H1 (cell line): ENCODE data around the gene EXT2. TPM values are rescaled to one million over a fixed set of nuclear protein-coding genes. Genes with fewer than 3 reads are reported as not detected.

ENCODE experiments used
- CTCF ChIA-PET: fragments of 300-600 bp; sonication (Branson Sonifier 250); formaldehyde crosslinking; loops from one replicate; lab custom pipeline; 2021; ENCODE audit not compliant: partially characterized antibody; lab: Charles Lee
- POLR2A ChIA-PET: fragments of 300-600 bp; sonication (Branson Sonifier 250); formaldehyde crosslinking; loops from one replicate; lab custom pipeline; 2021; ENCODE audit warnings: inconsistent platforms; ENCODE audit not compliant: partially characterized antibody; lab: Charles Lee
- DNase-seq, 2 experiments: peaks; one replicate each; pipeline versions ENCODE4 v3.0.0 to v3.0.0-alpha.2; 2010 to 2022; ENCODE audit warnings: low spot score in 2 of 2, low read depth in 1 of 2, mixed read lengths in 1 of 2
- FAIRE-seq: peaks from 2 replicates; lab custom pipeline; 2011; peaks lifted over from hg19 to GRCh38; lab: Jason Lieb, UNC
- H2AFZ ChIP-seq: 2 replicates; pipeline ENCODE4 v1.8.1; 2012; ENCODE audit warnings: low read length, inconsistent platforms
- H2AK5ac ChIP-seq: 2 replicates; pipeline ENCODE4 v1.6.1; 2013; ENCODE audit warnings: low read depth, low read length
- H2BK120ac ChIP-seq: replicated peaks from 2 replicates; pipeline ENCODE3; 2013; ENCODE audit warnings: low read depth, low read length, inconsistent platforms
- H2BK12ac ChIP-seq: 2 replicates; pipeline ENCODE4 v1.6.1; 2013; ENCODE audit warnings: low read depth, low read length
- H2BK15ac ChIP-seq: 2 replicates; pipeline ENCODE4 v1.6.1; 2013; ENCODE audit warnings: low read length
- H2BK20ac ChIP-seq: 2 replicates; pipeline ENCODE4 v1.6.1; 2013; ENCODE audit warnings: low read length
- H2BK5ac ChIP-seq: 2 replicates; pipeline ENCODE4 v1.6.1; 2013; ENCODE audit warnings: low read depth, low read length
- H3K14ac ChIP-seq: 2 replicates; pipeline ENCODE4 v1.6.1; 2013; ENCODE audit warnings: inconsistent platforms; ENCODE audit not compliant: insufficient read length
- H3K18ac ChIP-seq: 2 replicates; pipeline ENCODE4 v1.6.1; 2013; ENCODE audit warnings: low read length; ENCODE audit errors: extremely low read depth
- H3K23ac ChIP-seq: 2 replicates; pipeline ENCODE4 v1.6.1; 2013; ENCODE audit warnings: inconsistent platforms; ENCODE audit not compliant: insufficient read length
- H3K23me2 ChIP-seq: 2 replicates; pipeline ENCODE4 v1.6.1; 2013; ENCODE audit warnings: low read depth, low read length
- H3K27ac ChIP-seq: 2 replicates; pipeline ENCODE4 v1.6.1; 2011; ENCODE audit warnings: low read depth, low read length, inconsistent platforms
- H3K27me3 ChIP-seq, 4 experiments: replicated peaks in 1 of 4; 1 replicate in 1 of 4; 2 replicates in 3 of 4; pipeline versions ENCODE4 v1.6.1 to v1.8.1; 2011 to 2013; ENCODE audit warnings: low read length in 3 of 4, mild to moderate bottlenecking in 3 of 4, inconsistent platforms in 2 of 4, mixed read lengths in 2 of 4, moderate library complexity in 1 of 4; ENCODE audit not compliant: control insufficient read depth in 3 of 4, insufficient read depth in 3 of 4; ENCODE audit errors: extremely low read depth in 1 of 4
- H3K36me3 ChIP-seq, 4 experiments: 2 replicates each; pipeline versions ENCODE4 v1.6.1 to v1.8.1; 2011 to 2013; ENCODE audit warnings: mild to moderate bottlenecking in 4 of 4, low read length in 3 of 4, moderate library complexity in 2 of 4, control low read depth in 1 of 4, inconsistent platforms in 1 of 4; ENCODE audit not compliant: insufficient read depth in 4 of 4, control insufficient read depth in 2 of 4
- H3K4ac ChIP-seq: replicated peaks from 2 replicates; pipeline ENCODE3; 2013; ENCODE audit warnings: low read length, low read depth, mixed read lengths, inconsistent platforms; ENCODE audit not compliant: insufficient read length
- H3K4me1 ChIP-seq, 4 experiments: replicated peaks in 1 of 4; 1 replicate in 1 of 4; 2 replicates in 3 of 4; pipeline versions ENCODE4 v1.6.1 to v1.8.1; 2011 to 2013; ENCODE audit warnings: low read length in 3 of 4, inconsistent platforms in 2 of 4, mixed read lengths in 1 of 4; ENCODE audit not compliant: insufficient read depth in 4 of 4, control insufficient read depth in 3 of 4
- H3K4me2 ChIP-seq, 2 experiments: 2 replicates each; pipeline versions ENCODE4 v1.6.1 to v1.8.1; 2011 to 2013; ENCODE audit warnings: low read depth in 2 of 2, low read length in 2 of 2, control low read depth in 1 of 2, inconsistent platforms in 1 of 2, mild to moderate bottlenecking in 1 of 2; ENCODE audit not compliant: insufficient read depth in 1 of 2
- H3K4me3 ChIP-seq, 4 experiments: fragments of 200-600, 300-600 bp in 1 of 4; sonication (generic), shearing (Covaris generic), sonication (Bioruptor Twin) in 1 of 4; 2 replicates each; pipeline versions ENCODE4 v1.5.1 to v1.8.1; 2011 to 2016; ENCODE audit warnings: low read length in 4 of 4, low read depth in 3 of 4, control low read depth in 2 of 4, inconsistent platforms in 2 of 4, mild to moderate bottlenecking in 2 of 4, mixed read lengths in 1 of 4, moderate library complexity in 1 of 4; ENCODE audit not compliant: insufficient read depth in 2 of 4; ENCODE audit errors: extremely low read depth in 1 of 4
- H3K56ac ChIP-seq: replicated peaks from 2 replicates; pipeline ENCODE3; 2013; ENCODE audit warnings: low read depth, mild to moderate bottlenecking, mixed read lengths, low read length, inconsistent platforms; ENCODE audit not compliant: insufficient read length
- H3K79me1 ChIP-seq: 2 replicates; pipeline ENCODE4 v1.6.1; 2013; ENCODE audit warnings: low read depth, low read length, control low read depth
- H3K79me2 ChIP-seq, 2 experiments: 2 replicates each; pipeline versions ENCODE4 v1.6.1 to v1.8.1; 2012 to 2013; ENCODE audit warnings: low read length in 2 of 2, mild to moderate bottlenecking in 2 of 2, inconsistent platforms in 1 of 2; ENCODE audit not compliant: insufficient read depth in 2 of 2, control insufficient read depth in 1 of 2
- H3K9ac ChIP-seq, 4 experiments: replicated peaks in 1 of 4; 1 replicate in 1 of 4; 2 replicates in 3 of 4; pipeline versions ENCODE4 v1.6.1 to v1.8.1; 2011 to 2013; ENCODE audit warnings: low read depth in 3 of 4, low read length in 3 of 4, control low read depth in 2 of 4, mild to moderate bottlenecking in 2 of 4, moderate library complexity in 2 of 4, inconsistent platforms in 1 of 4; ENCODE audit errors: extremely low read depth in 1 of 4
- H3K9me3 ChIP-seq, 2 experiments: 2 replicates each; pipeline versions ENCODE4 v1.6.1 to v1.8.1; 2012 to 2013; ENCODE audit warnings: mild to moderate bottlenecking in 2 of 2, moderate library complexity in 2 of 2, control low read depth in 1 of 2, inconsistent platforms in 1 of 2, low read depth in 1 of 2, low read length in 1 of 2, mixed read lengths in 1 of 2; ENCODE audit not compliant: insufficient read depth in 2 of 2
- H4K20me1 ChIP-seq, 2 experiments: replicated peaks in 1 of 2; 2 replicates each; pipeline versions ENCODE3 to v1.8.1; 2011 to 2013; ENCODE audit warnings: inconsistent platforms in 2 of 2, low read length in 2 of 2, mild to moderate bottlenecking in 1 of 2; ENCODE audit not compliant: insufficient read depth in 2 of 2, control insufficient read depth in 1 of 2
- H4K5ac ChIP-seq: 2 replicates; pipeline ENCODE4 v1.6.1; 2013; ENCODE audit warnings: low read length, low read depth, mixed read lengths, inconsistent platforms; ENCODE audit not compliant: insufficient read length
- H4K8ac ChIP-seq: 2 replicates; pipeline ENCODE4 v1.8.0; 2013; ENCODE audit warnings: mild to moderate bottlenecking, moderate library complexity, low read length, inconsistent platforms; ENCODE audit not compliant: insufficient read depth; ENCODE audit errors: extremely low read depth
- H4K91ac ChIP-seq: replicated peaks from 2 replicates; pipeline ENCODE3; 2013; ENCODE audit warnings: low read length, mixed read lengths, inconsistent platforms; ENCODE audit not compliant: insufficient read length
- ASH2L ChIP-seq: fragments of 200-600, 300-600 bp; sonication (generic); IDR thresholded peaks from one replicate; pipeline ENCODE4 v1.7.1; 2017; ENCODE audit warnings: low read length
- BCL11A ChIP-seq, 2 experiments: IDR thresholded peaks; one replicate each; pipeline ENCODE4 v1.6.1; 2011; ENCODE audit warnings: low read depth in 2 of 2, low read length in 2 of 2, mild to moderate bottlenecking in 2 of 2
- CHD2 ChIP-seq: IDR thresholded peaks from 2 replicates; pipeline ENCODE4 v1.6.1; 2012; ENCODE audit warnings: low read length, improper control_type of control experiment
- FOSL1 ChIP-seq: IDR thresholded peaks from 2 replicates; pipeline ENCODE4 v1.6.1; 2011; ENCODE audit warnings: mild to moderate bottlenecking, low read depth, low read length, moderate library complexity; ENCODE audit not compliant: insufficient read depth
- GTF2F1 ChIP-seq: IDR thresholded peaks from 2 replicates; pipeline ENCODE4 v1.6.1; 2012; ENCODE audit warnings: low read depth, low read length, improper control_type of control experiment, borderline replicate concordance
- KDM4A ChIP-seq: IDR thresholded peaks from one replicate; pipeline ENCODE4 v1.7.1; 2012; ENCODE audit warnings: low read depth, mild to moderate bottlenecking, moderate library complexity, low read length, inconsistent platforms; ENCODE audit not compliant: severe bottlenecking
- PHF8 ChIP-seq: fragments of 200-600 bp; sonication (generic); conservative IDR thresholded peaks from 2 replicates; pipeline ENCODE4 v1.7.1; 2012; ENCODE audit warnings: low read depth, mild to moderate bottlenecking, inconsistent platforms, low read length, moderate library complexity
- SP2 ChIP-seq: IDR thresholded peaks from 2 replicates; pipeline ENCODE4 v1.6.1; 2012; ENCODE audit warnings: mild to moderate bottlenecking, low read length, inconsistent platforms
- TBP ChIP-seq: IDR thresholded peaks from 2 replicates; pipeline ENCODE4 v1.6.1; 2011; ENCODE audit warnings: low read depth, low read length, improper control_type of control experiment
- TEAD4 ChIP-seq: IDR thresholded peaks from 2 replicates; pipeline ENCODE4 v1.6.1; 2012; ENCODE audit warnings: low read depth, low read length, inconsistent platforms, mixed read lengths
- ZNF274 ChIP-seq: IDR thresholded peaks from 2 replicates; pipeline ENCODE4 v1.7.0; 2012; ENCODE audit warnings: low read length, borderline replicate concordance; ENCODE audit errors: extremely low read depth
- WGBS, 2 experiments: shearing (Covaris generic) in 1 of 2; methylation state at CpG; one replicate each; pipeline versions ENCODE4 v1.1.6 to v1.1.7; 2013 to 2015; ENCODE audit warnings: low lambda C conversion rate in 2 of 2, mixed read lengths in 2 of 2, inconsistent platforms in 1 of 2, low coverage in 1 of 2, missing lambda C conversion rate in 1 of 2; ENCODE audit not compliant: insufficient replicate concordance in 2 of 2, insufficient coverage in 1 of 2, insufficient read length in 1 of 2; ENCODE audit errors: extremely low coverage in 1 of 2, missing lambda C conversion rate in 1 of 2; 5-methylcytosine and 5-hydroxymethylcytosine counted together
- polyA plus RNA-seq, 7 experiments: library from polyadenylated mRNA; depleted of rRNA in 3 of 7; stranded (reverse) in 5 of 7; unstranded in 2 of 7; fragments of >200 nt in 5 of 7; fragments of 200-250 nt in 2 of 7; gene quantifications; 1 replicate in 5 of 7; 2 replicates in 1 of 7; 4 replicates in 1 of 7; pipeline versions ENCODE4 v1.2.1 to v1.2.3, GENCODE V29; 2011 to 2013; ENCODE audit warnings: missing spikeins in 2 of 7, mixed read lengths in 2 of 7
- total RNA-seq: library from RNA; stranded (reverse); fragmentation: NEBNext Ultra II Directional; extraction: Animal tissue kit (Norgen Biotek cat#: 25700); gene quantifications from 2 replicates; pipeline ENCODE4 v1.2.1, GENCODE V29; 2021
- TF ChIP-seq, protein P1 (sequence below): IDR thresholded peaks from 2 replicates; pipeline ENCODE4 v1.6.1; 2011; ENCODE audit warnings: low read length, improper control_type of control experiment
- TF ChIP-seq, protein P2 (sequence below): IDR thresholded peaks from 2 replicates; pipeline ENCODE4 v1.6.1; 2012; ENCODE audit warnings: inconsistent platforms

EXT2 gene
- total and polyA plus RNA-seq, 2 of the 8 experiments (the other 6 are each of a cell fraction or from before 2014, with no cell fraction given), result 29.8 to 42.8 TPM

DNA sequence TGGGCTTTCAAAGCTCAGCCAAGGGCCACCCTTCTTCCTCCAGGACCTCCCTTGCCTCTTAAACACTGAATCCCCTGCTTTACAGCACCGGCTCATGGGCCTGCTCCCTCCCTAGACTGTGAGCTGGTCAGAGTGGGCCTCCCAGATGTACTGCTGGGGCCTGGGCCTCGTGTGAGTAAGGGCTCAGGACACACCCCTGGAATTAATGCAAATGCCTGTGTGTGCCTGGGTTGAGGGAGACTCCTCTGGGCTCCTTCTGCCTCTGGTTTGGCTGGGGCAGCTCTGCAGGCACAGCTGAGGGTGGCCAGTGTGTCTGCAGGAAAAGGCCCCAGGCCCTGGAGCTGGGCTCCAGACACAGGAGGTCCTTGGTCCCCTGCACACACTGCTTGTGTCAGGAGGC is 190.3 kb downstream of the EXT2 start:
- H3K9me3 ChIP-seq, result no peaks in the 10 kb centered on the region; a peak in 1 of 4 replicates
- no peak overlapping the region for H3K9ac ChIP-seq
- WGBS, 2 experiments, result 63% methylated on average over 2 of the region's 2 CpGs; no CpG with 5 or more reads in 1 of the 2 experiments
- 0 out of 2 replicates have a peak overlapping the region, but pooled peaks have one; percentile 25 for H3K18ac ChIP-seq
- H4K20me1 ChIP-seq, result no peaks in the 10 kb centered on the region
- no peak overlapping the region for H3K14ac ChIP-seq
- H3K4me3 ChIP-seq, result no peak overlapping the region
- no peak overlapping the region; the same call in 1 of the 2 replicates for H4K8ac ChIP-seq
- no peak overlapping the region for H3K23ac ChIP-seq
- ChIA-PET POLR2A (interaction anchor here (0.6 to 1.2 kb wide), 2 partner anchors 10 to 283 kb away, joined by 3 to 4 read pairs; no protein-coding TSS in a partner anchor), CTCF (interaction anchor here (0.6 to 7.7 kb wide), 58 partner anchors 8 to 641 kb away, joined by 3 to 47 read pairs (median 4); no protein-coding TSS in a partner anchor)
- no peaks in the 10 kb centered on the region for H3K36me3 ChIP-seq
- H3K4me2 ChIP-seq, result no peak overlapping the region
- H2BK20ac ChIP-seq, result no peak overlapping the region
- H2BK15ac ChIP-seq, result peak overlapping the region; percentile 53; the same call in 1 of the 2 replicates
- no peaks in the 10 kb centered on the region for H3K79me1 ChIP-seq
- H3K4ac ChIP-seq, result no peak overlapping the region
- H3K27me3 ChIP-seq, result no peaks in the 10 kb centered on the region
- peak overlapping the region; percentile 35; the same call in 1 of the 2 replicates for H2BK12ac ChIP-seq
- no peak overlapping the region for H2BK120ac ChIP-seq
- H4K91ac ChIP-seq, result peak overlapping the region; percentile 45
- peak overlapping the region; percentile 79 for H2AFZ ChIP-seq
- no peak overlapping the region for H2AK5ac ChIP-seq
- H2BK5ac ChIP-seq, result no peak overlapping the region
- FAIRE-seq (no peak), DNase-seq (no peak)
- H4K5ac ChIP-seq, result no peak overlapping the region
- no peaks in the 10 kb centered on the region for H3K23me2 ChIP-seq
- no peaks in the 10 kb centered on the region for H3K79me2 ChIP-seq
- H3K27ac ChIP-seq, result 0 out of 2 replicates have a peak overlapping the region, but pooled peaks have one; percentile 13
- peaks cover 0 to 2% (median 0%) of the 10 kb centered on the region in 4 experiments; a peak in 1 of 7 replicates for H3K4me1 ChIP-seq
- H3K56ac ChIP-seq, result no peak overlapping the region
- TF ChIP-seq KDM4A, result no peak
- no peak for TF ChIP-seq ASH2L
- TF ChIP-seq, protein P1, sequence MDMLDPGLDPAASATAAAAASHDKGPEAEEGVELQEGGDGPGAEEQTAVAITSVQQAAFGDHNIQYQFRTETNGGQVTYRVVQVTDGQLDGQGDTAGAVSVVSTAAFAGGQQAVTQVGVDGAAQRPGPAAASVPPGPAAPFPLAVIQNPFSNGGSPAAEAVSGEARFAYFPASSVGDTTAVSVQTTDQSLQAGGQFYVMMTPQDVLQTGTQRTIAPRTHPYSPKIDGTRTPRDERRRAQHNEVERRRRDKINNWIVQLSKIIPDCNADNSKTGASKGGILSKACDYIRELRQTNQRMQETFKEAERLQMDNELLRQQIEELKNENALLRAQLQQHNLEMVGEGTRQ, result no peak
- TF ChIP-seq, protein P2, sequence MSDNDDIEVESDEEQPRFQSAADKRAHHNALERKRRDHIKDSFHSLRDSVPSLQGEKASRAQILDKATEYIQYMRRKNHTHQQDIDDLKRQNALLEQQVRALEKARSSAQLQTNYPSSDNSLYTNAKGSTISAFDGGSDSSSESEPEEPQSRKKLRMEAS, result no peak
- TF ChIP-seq SP2, result no peak
- no peak for TF ChIP-seq PHF8
- no peak for TF ChIP-seq TEAD4
- no peak for TF ChIP-seq GTF2F1
- TF ChIP-seq TBP, result no peak
- no peak for TF ChIP-seq FOSL1
- TF ChIP-seq ZNF274, result no peak
- no peak for TF ChIP-seq BCL11A (IDR thresholded peaks at IDR 0.05; ENCODE audit: low read depth in 2 of 2, low read length in 2 of 2)
- no peak for TF ChIP-seq CHD2
